Measurements from ENCODE around the gene NT5C2.
"Not testable (repeated sequence)": the region's sequence is repeated elsewhere in the genome, so short reads cannot be mapped to it uniquely, and the experiment has no call there.

Gene NT5C2

GRCh38 chr10:103193107-103193819 is at the start of gene NT5C2:
NT5C2 (minus strand) TSS chr10:103193272; CDS start chr10:103174958, 18,314 bp downstream.
- DNase-seq: peak; percentile 82

DNA sequence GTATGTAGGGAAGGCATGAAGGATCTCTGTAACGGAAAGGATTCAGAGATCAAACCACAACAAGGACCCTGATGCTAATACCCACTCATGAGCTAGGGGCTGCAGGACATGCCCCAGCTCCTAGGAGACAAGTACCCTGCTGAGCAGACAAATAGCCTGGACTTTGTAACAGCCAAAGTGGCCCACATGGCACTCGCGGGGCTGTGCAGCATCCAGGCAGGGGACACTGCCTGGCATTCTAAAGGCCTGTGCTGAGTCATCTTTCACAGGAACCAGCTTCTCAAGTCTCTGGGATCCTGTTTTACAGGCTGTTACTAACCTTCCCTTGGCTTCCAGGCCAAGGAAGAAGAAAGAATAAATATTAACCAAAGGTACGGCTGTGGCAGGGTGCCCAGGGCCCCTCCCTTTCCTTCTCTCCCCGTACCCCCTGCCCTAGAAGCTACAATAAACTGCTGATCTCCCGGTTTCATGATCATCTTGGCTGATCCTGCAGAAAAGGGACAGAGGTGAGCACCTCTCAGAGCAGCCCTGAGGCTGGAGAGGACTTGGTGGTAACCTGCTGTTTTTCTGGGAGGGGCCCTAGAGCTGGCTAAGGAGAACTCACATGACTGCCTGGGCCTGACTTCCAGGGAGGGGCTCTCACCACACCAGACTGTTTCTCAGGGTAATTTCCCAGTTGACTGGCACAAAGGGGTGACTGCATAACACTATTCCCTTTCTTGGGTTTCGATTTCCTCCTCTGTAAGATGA is 48.4 kb upstream of the NT5C2 start:
- no peak for DNase-seq

DNA sequence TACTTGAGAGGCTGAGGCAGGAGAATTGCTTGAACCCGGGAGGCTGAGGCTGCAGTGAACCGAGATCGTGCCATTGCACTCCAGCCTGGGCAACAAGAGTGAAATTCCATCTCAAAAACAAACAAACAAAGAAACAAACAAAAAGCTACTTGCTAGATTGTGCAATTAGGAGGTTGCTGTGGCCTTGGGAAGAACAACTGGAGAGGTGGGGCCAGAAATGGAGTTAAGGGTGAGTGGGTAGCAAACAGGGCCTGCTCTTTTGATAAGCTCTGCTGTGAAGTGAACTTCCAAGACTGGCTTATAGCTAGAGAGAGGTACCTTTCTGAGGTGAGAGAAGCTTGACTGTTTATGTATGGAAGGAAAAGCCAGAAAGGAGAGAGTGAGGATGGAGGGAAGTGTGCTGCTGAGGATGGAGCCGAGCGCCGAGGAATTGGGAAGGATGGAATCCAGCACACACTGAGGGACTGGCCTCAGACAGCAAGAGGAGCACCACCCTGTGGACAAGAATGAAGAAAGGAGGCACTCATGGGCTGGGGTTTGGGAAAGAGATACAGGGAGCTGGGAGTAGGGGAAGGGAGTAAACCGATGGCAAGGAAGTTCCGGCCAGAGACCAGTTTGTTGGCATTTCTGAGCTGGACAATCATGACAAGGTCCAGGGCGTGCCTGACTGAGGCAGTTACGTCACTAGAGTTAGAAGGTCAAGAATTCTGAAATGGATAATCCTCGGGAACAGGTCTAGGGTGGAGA is 45.6 kb upstream of the NT5C2 start:
- DNase-seq: no peak

GRCh38 chr10:103235775-103236174 is 42.7 kb upstream of the NT5C2 start:
- no peak for DNase-seq

DNA sequence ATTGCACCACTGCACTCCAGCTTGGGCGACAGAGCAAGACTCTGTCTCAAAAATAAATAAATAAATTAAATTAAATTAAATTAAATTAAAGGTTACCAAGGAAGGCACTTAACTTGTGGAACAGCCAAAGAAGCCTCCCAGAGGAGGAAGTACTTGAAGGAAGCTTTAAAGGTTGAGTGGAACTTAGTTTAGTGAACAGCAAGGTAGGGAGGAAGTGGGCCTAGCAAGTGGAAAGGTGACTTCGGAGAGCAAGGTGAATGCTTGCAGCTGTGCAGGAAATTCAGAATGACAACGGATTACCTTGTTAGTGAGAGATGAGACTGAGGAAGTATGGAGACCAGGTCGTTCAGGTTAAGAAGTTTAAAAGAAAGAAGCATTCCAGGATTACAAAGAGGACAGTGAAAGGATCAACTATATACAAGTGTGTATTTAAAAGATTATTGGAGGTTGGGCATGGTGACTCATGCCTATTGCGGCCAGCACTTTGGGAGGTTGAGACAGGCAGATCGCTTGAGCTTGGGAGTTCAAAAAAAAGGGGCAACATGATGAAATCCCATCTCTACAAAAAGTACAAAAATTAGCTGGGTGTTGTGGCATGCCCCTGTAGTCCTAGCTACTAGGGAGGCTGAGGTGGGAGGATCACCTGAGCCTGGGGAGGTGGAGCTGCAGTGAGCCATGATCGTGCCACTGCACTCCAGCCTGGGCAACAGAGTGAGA is 39.9 kb upstream of the NT5C2 start:
- DNase-seq: no peak

DNA sequence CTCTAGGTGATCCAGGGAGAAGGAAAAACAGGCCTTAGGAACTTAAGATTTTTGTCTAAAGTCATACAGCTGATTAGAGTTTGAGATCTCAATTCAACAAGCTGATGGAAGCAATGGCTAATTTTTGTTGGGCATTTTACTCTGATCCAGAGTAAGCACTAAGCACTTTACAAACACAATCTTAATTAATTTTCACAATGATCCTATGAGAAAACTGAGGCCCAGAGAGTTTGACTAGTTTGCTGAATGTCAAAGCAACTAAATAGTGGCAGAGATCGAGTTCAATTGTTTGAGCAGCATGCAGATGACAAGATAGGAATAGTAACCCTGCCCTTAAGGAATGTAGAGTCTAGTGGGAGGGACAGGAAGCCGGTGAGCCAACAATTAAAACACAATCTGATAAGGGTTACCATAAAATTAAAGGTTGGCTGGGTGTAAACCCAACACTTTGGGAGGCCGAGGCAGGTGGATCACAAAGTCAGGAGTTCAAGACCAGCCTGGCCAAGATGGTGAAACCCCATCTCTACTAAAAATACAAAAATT is 39.1 kb upstream of the NT5C2 start:
- no peak for DNase-seq

DNA sequence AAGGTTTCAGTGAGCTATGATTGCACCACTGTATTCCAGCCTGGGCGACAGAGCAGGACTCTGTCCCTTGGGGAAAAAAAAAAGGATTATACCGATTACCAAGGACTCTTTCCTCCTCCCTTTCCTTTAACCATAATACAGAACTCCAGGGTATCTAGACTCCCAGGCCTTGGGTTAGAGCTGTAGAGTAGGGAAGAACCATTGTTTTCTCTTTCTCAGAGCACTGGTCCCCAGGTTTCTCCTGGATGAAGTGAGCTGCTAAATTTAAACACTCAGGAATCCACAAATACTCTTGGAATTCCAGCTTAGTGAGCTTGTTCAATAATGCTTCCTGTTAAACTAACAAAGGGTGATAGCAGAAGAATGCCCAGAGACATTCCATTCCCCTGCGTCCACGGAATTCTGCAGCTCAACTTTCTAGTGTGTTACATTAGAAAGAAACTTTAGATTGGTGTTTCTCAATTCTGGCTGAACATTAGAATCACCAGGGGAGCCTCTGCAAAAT is 38.0 kb upstream of the NT5C2 start:
- no peak for DNase-seq

DNA sequence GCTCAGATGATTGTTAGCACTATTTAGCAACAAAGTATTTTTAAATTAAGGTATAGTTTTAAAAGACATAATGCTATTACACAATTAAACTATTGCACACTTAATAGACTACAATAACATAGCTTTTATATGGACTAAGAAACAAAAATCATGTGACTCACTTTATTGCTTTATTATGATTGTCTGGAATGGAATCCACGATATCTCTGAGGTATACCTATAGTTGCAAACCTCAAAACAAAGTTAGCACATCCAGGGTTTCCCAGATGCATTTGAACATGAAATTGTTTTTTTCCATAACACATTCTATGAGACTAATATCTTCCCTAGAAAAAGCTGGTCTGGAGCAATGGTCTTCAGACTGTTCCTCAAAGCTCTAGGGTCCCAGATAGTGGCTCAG is 34.3 kb upstream of the NT5C2 start:
- no peak for DNase-seq

GRCh38 chr10:103225939-103226338 is 32.9 kb upstream of the NT5C2 start:
- no peak for DNase-seq

DNA sequence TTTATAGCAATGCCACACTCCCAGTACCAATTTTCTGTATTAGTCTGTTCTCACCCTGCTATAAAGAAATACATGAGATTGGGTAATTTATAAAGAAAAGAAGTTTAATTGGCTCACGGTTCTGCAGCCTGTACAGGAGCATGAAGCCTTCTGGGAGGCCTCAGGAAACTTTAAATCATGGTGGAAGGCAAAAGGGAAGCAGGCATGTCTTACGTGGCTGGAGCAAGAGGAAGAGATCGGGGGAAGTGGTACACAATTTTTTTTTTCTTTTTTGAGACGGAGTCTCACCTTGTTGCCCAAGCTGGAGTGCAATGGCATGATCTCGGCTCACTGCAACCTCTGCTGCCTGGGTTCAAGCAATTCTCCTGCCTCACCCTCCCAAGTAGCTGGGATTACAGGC is 31.6 kb upstream of the NT5C2 start:
- DNase-seq: not testable (repeated sequence)

DNA sequence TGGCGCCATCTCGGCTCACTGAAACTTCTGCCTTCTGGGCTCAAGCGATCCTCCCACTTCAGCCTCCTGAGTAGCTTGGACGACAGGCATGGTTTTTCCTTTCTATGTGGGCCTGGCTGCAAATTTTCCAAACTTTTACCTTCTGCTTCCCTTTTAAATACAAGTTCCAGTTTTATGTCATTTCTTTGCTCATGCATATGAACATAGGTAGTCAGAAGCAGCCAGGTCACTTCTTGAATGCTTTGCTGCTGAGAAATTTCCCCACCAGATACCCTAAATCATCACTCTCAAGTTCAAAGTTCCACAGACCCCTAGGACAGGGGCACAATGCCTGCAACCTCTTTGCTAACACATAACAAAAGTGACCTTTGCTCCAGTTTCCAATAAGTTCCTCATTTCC is 31.1 kb upstream of the NT5C2 start:
- no peak for DNase-seq

DNA sequence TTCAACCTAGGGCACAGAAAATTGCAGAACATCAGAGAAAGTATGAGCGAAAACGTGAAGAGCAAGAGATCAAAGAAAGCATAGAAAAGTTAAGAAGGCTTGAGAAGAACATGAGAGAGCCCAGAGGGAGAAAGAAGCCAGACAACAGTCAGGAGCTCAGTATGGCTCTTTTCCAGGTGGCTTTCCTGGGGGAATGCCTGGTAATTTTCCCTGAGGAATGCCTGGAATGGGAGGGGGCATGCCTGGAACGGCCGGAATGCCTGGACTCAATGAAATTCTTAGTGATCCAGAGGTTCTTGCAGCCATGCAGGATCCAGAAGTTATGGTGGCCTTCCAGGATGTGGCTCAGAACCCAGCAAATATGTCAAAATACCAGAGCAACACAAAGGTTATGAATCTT is 23.3 kb upstream of the NT5C2 start:
- not testable (repeated sequence) for DNase-seq

GRCh38 chr10:103215601-103216000 is 22.5 kb upstream of the NT5C2 start:
- DNase-seq: no peak

DNA sequence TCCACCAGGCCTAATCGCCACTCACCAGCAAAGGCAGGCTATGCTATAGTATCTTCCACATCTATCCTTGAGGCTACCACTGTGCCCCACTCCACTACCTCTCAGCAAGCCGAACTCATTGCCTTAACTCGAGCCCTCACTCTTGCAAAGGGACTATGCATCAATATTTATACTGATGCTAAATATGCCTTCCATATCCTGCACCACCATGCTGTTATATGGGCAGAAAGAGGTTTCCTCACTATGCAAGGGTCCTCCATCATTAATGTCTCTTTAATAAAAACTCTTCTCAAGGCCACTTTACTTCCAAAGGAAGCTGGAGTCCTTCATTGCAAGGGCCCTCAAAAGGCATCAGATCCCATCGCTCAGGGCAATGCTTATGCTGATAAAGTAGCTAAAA is 17.2 kb upstream of the NT5C2 start:
- not testable (repeated sequence) for DNase-seq

DNA sequence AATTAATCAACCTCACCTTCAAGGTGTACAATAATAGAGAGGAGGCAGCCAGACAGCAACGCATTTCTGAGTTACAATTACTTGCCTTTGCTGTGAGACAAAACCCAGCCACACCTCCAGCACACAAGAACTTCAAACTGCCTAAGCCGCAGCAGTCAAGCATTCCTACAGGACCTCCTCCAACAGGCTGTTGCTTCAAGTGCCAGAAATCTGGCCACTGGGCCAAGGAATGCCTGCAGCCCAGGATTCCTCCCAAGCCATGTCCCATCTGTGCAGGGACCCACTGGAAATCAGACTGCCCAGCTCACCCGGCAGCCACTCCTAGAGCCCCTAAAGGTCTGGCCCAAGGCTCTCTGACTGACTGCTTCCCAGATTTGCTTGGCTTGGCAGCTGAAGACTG is 14.6 kb upstream of the NT5C2 start:
- DNase-seq: not testable (repeated sequence)

GRCh38 chr10:103207141-103207540 is 14.1 kb upstream of the NT5C2 start:
- DNase-seq: no peak

DNA sequence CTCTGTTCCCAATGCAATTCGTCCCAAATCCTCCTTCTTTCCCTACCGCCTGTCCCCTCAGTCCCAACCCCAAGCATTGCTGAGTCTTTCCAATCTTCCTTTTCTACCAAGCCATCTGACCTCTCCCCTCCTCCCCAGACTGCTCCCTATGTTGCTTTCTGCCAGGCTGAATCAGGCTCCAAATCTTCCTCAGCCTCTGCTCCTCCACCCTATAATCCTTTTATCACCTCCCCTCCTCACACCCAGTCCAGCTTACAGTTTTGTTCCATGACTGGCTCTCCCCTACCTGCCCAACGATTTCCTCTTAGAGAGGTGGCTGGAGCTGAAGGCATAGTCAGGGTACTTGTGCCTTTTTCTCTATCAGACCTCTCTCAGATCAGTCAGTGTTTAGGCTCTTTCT is 13.6 kb upstream of the NT5C2 start:
- not testable (repeated sequence) for DNase-seq

DNA sequence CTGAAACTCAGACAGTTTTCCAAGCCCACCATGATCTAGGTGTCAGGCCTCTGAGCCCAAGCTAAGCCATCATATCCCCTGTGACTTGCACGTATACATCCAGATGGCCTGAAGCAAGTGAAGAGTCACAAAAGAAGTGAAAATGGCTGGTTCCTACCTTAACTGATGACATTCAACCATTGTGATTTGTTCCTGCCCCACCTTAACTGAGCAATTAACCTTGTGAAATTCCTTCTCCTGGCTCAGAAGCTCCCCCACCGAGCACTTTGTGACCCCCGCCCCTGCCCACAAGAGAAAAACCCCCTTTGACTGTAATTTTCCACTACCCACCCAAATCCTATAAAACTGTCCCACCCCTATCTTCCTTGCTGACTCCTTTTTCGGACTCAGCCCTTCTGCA is 12.3 kb upstream of the NT5C2 start:
- DNase-seq: not testable (repeated sequence)

- no peak for DNase-seq
These were observed 11.5 kb upstream of the NT5C2 start for GRCh38 chr10:103204353-103205255.

GRCh38 chr10:103203466-103203865 is 10.4 kb upstream of the NT5C2 start:
- no peak for DNase-seq

- no peak for DNase-seq
These were observed 9.2 kb upstream of the NT5C2 start for GRCh38 chr10:103202319-103202718.

All from activated naive CD4-positive, alpha-beta T cell treated with Interleukin-2 at 50 U/mL for 16 hours (primary cell).